ENCODE measurements around the gene CD83.

The CD83 gene

GRCh38 chr6:14092316-14092715, 25.3 kb upstream of the CD83 start:
- DNase-seq, result no peak

GRCh38 chr6:14092838-14093789, 24.5 kb upstream of the CD83 start:
- DNase-seq, result no peak

DNA sequence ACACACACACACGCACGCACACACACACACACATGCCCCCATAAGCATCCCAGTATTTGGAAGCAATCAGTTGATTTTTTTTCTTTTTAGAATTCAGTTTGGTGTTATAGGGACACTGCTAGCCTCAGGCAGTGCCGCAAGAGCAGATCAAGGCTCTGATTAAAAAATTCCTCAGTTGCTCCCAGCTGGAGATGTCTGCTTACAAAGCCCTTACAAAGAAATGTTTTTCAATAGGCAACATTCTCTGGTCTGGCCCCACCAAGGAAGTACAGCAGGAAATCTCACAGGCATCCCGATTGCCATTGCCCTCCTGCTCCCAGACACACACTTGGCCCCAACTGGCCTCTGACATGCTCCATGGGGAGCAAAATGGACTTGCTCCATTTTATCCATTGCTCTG, 22.9 kb upstream of the CD83 start:
- DNase-seq, result no peak

GRCh38 chr6:14095437-14095836, 22.1 kb upstream of the CD83 start:
- DNase-seq, result no peak

DNA sequence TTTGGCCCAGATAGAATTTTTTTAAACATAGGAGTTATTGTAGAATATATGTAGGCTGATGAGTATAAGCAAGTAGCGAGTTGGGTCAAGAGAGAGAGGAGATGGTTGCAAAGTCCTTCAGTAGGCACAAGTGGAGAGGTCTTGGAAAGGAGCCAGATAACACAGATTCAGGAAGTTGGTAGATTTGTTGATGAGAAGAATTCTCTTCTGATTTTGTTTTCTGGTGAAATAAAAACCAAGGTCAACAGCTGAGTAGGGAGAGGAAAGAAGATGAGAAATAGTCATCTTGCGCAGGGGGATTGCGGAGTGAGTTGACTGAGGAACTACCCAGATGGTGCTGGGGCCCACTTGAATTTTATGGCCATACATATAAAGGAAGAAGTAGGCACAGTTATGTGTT, 17.4 kb upstream of the CD83 start:
- no peak for DNase-seq

DNA sequence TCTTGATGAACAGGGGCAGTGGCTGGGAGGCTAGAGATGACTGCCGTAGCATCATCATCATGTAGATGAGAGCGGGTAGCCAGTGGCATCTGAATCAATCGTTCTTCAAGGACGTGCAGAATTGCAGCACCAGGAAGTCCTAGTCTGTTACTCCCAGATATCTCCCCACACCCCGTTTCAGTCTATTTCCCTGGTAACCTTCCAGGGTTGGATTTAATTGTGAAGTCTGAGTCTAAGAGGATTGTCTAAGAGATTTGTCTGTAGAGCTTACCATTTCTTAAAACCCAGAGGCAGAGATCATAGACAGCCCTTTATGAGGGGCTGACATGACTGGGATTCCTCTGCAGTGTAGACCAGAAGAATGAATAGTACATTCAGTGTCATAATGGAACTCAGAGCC, 16.6 kb upstream of the CD83 start:
- no peak for DNase-seq

DNA sequence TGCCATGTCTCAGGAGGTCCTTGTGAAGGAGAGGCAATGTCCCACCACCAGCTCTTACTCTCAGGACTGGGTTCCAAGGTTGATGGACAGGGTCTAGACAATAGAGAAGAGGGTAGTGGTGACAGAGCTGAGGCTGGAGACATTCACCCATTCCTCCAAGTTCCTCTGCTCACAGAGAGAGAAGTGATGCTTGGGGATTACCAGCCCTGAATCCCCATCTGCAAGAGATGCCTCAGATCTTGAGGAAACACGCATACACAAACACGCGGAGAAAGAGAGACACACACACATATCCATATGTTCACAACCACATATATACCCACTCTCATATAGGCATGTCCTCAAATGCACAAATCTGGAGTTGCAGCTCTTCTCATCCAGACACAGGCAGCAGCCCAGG, 15.2 kb upstream of the CD83 start:
- no peak for DNase-seq

- no peak for DNase-seq
Observed at GRCh38 chr6:14105547-14105946, 12.0 kb upstream of the CD83 start.

DNA sequence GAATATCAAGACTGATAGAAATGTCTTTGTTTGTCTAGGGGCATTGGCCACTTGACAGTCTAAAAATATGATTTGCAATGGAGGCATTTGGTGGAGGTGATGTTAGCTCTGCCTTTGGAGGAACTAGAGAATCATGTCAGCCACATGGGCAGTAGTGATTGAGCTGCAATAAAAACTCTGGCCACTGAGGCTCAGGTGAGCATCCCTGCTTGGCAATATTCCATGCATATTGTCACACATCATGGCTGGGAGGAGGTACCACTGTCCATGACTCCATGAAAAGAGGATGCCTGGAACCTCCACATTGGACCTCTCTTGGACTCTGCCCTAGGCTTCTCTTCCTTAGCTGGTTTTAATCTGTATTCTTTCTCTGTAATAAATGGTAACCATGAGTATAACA, 10.6 kb upstream of the CD83 start:
- DNase-seq, result no peak

DNA sequence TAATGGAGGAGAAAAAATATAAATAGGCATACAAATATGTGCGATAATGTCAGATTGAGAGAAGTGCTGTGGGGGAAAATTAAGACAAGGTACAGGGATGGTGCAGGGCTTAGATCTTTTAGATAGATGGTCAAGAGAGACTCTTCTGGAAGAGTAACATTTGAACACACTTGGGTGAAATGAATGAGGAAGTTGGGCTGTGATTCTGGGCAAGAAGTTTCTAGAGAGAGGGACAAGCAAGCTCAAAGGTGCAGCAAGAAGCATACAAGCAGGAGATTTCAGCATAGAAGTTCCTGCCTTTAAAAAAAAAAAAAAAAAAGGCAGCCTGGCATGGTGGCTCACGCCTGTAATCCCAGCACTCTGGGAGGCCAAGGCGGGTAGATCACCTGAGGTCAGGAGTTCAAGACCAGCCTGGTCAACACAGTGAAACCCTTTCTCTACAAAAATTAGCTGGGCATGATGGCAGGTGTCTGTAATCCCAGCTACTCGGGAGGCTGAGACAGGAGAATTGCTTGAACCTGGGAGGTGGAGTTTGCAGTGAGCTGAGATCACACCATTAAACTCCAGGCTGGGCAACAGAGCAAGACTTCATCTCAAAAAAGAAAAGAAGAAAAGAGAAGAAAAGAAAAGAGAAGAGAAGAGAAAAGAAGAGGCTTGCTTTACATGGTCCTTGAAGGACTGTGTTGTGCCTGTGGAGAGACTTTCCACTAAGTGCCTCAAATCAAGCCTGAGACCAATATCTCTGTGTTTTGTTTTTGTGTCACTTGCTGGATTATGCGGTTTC, 9.7 kb upstream of the CD83 start:
- DNase-seq, result no peak

- DNase-seq, result peak; percentile 87
Observed at GRCh38 chr6:14108571-14109410, 8.8 kb upstream of the CD83 start.

- no peak for DNase-seq
Observed at GRCh38 chr6:14109411-14109826, 8.2 kb upstream of the CD83 start.

DNA sequence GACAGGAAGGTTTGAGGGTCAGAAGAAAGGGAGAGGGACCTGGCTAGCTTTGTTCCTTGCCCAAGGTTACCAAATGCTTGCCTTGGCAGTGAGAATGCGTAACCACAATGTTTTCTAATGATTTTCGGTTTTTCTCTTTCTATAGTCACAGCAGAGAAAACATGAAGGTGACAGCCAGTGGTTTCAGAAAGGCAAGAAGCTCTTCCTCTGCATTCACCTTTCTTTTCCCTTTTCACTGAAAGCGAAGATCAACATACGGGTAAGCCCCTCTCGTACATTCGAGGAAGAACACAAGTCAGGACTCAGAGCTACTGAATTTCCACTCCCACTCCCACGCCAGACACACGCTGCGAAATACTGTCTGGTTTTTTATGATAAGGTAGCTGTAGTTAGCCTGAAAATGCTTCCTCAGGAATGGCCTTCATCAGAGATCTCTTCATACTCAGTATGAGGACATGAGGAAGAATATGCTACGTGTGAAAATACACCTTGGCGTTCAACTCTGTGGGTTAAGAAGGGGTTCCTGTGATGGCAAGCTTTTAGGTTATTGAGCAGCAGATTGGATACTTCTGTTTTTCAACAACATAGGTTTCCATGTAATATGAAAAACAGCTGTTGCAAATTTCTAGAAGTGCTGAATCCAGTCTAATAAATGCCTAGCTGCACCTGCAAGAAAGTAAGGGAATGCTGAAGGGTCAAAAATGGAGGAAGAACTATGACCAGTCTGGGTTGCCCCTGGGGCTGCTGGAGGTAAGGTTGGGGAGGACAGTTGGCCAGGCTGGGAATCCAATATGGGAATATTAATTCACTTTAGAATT, 7.4 kb upstream of the CD83 start:
- DNase-seq, result no peak

DNA sequence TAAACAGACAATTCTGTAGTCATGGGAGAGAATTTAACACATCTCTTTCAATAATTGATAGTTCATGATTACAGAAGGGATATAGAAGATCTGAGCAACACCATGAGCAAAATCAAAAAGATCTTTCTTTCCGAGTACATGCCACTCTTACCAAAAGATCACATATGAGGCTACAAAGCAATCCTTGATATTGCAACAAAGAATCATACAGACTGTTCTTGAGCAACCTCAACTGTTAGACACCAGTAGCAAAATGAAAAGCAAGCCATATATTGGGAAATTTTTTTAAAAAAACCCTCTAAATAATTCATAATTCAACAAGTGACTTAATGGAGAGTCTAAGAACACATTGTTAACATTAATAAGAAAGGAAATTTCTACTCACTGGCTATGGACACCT, 3.6 kb upstream of the CD83 start:
- DNase-seq, result no peak

GRCh38 chr6:14118091-14118439, 493 bp downstream of the CD83 start:
- no peak for DNase-seq

- DNase-seq, result no peak
Observed at GRCh38 chr6:14118446-14118845, 874 bp downstream of the CD83 start.

DNA sequence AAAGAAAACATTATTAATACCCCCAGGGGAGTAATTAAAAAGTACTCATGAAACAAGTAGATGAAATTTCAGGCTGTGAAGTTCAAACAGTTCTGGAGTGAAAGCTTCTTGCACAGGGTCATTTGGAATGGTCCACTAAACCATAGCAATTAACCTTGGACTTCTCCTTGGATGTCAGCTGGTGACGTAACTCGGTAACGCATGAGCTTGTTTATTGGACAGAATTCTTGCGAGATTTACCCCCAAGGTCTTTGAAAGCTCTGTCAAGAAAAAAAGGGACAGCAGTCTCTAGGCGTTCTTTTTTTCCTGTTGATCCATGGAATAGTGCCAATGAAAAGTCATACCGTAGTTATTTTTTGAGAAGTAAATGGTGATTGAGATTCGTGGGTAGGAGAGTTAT, 2.2 kb downstream of the CD83 start:
- no peak for DNase-seq

DNA sequence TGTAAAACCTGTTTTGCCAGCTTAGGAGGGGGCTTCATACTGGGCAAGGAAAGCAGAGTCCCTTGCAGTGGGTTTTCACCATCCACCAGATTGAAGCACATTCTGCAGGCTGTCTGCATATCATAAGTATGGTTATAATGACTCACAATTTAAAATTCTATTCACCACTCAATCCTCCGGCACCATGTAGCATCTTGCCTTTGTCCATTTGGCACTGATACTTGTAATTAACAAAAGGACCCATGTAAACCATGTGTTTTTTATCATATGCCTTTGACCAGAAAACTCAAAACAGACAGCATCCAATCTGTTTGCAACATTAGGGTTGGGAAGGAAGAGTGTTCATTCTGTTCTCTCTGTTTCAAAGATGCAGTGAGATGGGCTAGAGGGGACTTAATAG, 3.0 kb downstream of the CD83 start:
- no peak for DNase-seq

GRCh38 chr6:14121936-14122344, 4.4 kb downstream of the CD83 start:
- no peak for DNase-seq

DNA sequence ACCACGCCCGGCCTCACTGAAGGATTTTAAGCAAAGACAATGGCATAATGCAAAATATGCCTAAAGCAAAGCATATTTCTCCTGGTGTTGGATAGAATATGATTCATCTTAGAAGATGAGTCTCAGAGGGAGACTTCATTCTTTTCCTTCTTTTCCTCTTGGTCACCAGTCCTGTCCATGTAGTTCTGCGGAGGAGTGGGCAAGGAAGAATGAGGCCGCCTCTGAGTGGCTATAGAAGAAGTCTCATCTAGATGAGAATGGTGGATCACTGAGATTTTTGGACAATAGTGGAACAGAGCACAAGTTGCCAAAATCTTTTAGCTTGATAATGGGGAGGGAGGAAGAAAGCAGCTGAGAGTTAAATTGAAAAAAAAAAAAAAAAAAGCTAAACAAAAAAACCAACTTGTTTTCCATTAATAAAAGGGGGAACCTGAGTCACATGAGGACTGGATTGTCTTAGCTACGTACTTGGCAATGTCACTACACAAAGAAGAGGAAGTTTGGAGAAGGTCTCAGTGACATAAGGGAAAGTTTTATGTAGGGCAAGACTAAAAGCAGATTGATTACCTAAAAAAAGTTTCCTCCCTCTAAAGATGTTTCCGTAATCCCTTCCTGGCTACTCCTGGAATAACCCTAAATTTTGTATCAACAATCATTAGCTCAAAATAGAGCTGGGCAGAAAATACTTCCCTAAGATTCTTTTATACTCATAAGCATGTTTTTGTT, 6.0 kb downstream of the CD83 start:
- no peak for DNase-seq

GRCh38 chr6:14125346-14125745, 7.8 kb downstream of the CD83 start:
- no peak for DNase-seq

- DNase-seq, result no peak
Observed at GRCh38 chr6:14126191-14126590, 8.6 kb downstream of the CD83 start.
